HL-60 (cell line): Measurements from ENCODE around the gene TBX18.

ENCODE experiments used
- CTCF ChIP-seq: IDR thresholded peaks from one replicate; pipeline ENCODE4 v1.5.1; 2011; ENCODE audit warnings: low read length, control low read depth, inconsistent platforms; ENCODE audit not compliant: insufficient read depth
- POLR2AphosphoS5 ChIP-seq: IDR thresholded peaks from 2 replicates; pipeline ENCODE4 v1.6.1; 2012; ENCODE audit warnings: low read depth
- REST ChIP-seq: IDR thresholded peaks from 2 replicates; pipeline ENCODE4 v1.6.1; 2012; ENCODE audit warnings: low read depth; ENCODE audit not compliant: insufficient replicate concordance
- SPI1 ChIP-seq: IDR thresholded peaks from 2 replicates; pipeline ENCODE4 v1.6.1; 2012; ENCODE audit warnings: low read depth, mild to moderate bottlenecking, borderline replicate concordance

- TF ChIP-seq SPI1 (no peak), CTCF (no peak), POLR2AphosphoS5 (no peak), REST (no peak)
Observed at GRCh38 chr6:84709121-84709520, 55.3 kb downstream of the TBX18 start.
